H1 (cell line): ENCODE results near the gene MEGF11. TPM values are rescaled to one million over a fixed set of nuclear protein-coding genes. Genes with fewer than 3 reads are reported as not detected.

Source experiments
- ATF3 ChIP-seq: IDR thresholded peaks from 2 replicates; pipeline ENCODE4 v1.6.1; 2011; ENCODE audit warnings: low read depth, mild to moderate bottlenecking, low read length; ENCODE audit not compliant: insufficient read depth
- MAX ChIP-seq: IDR thresholded peaks from 2 replicates; pipeline ENCODE4 v1.6.1; 2012; ENCODE audit warnings: inconsistent platforms
- RAD21 ChIP-seq, 2 experiments: IDR thresholded peaks in 1 of 2; conservative IDR thresholded peaks in 1 of 2; 2 replicates each; pipeline ENCODE4 v1.6.1; 2011; ENCODE audit warnings: low read depth in 2 of 2, low read length in 2 of 2, improper control_type of control experiment in 1 of 2, inconsistent platforms in 1 of 2, mild to moderate bottlenecking in 1 of 2, moderate library complexity in 1 of 2
- polyA plus RNA-seq, 7 experiments: library from polyadenylated mRNA; depleted of rRNA in 3 of 7; stranded (reverse) in 5 of 7; unstranded in 2 of 7; fragments of >200 nt in 5 of 7; fragments of 200-250 nt in 2 of 7; gene quantifications; 1 replicate in 5 of 7; 2 replicates in 1 of 7; 4 replicates in 1 of 7; pipeline versions ENCODE4 v1.2.1 to v1.2.3, GENCODE V29; 2011 to 2013; ENCODE audit warnings: missing spikeins in 2 of 7, mixed read lengths in 2 of 7
- total RNA-seq: library from RNA; stranded (reverse); fragmentation: NEBNext Ultra II Directional; extraction: Animal tissue kit (Norgen Biotek cat#: 25700); gene quantifications from 2 replicates; pipeline ENCODE4 v1.2.1, GENCODE V29; 2021
- TF ChIP-seq, protein P1 (sequence below): fragments of 300-600 bp; sonication (generic); IDR thresholded peaks from 2 replicates; pipeline ENCODE4 v1.7.1; 2012; ENCODE audit warnings: low read length, moderate library complexity, mild to moderate bottlenecking, inconsistent platforms; ENCODE audit not compliant: insufficient replicate concordance
- TF ChIP-seq, protein P2 (sequence below): IDR thresholded peaks from 2 replicates; pipeline ENCODE4 v1.6.1; 2012; ENCODE audit warnings: low read length, inconsistent platforms

Gene MEGF11
- total and polyA plus RNA-seq, 2 of the 8 experiments (the other 6 are each of a cell fraction or from before 2014, with no cell fraction given), result 4.4 to 4.8 TPM

GRCh38 chr15:66047321-66048024, 206.1 kb downstream of the MEGF11 start (continued):
- TF ChIP-seq, protein P1, sequence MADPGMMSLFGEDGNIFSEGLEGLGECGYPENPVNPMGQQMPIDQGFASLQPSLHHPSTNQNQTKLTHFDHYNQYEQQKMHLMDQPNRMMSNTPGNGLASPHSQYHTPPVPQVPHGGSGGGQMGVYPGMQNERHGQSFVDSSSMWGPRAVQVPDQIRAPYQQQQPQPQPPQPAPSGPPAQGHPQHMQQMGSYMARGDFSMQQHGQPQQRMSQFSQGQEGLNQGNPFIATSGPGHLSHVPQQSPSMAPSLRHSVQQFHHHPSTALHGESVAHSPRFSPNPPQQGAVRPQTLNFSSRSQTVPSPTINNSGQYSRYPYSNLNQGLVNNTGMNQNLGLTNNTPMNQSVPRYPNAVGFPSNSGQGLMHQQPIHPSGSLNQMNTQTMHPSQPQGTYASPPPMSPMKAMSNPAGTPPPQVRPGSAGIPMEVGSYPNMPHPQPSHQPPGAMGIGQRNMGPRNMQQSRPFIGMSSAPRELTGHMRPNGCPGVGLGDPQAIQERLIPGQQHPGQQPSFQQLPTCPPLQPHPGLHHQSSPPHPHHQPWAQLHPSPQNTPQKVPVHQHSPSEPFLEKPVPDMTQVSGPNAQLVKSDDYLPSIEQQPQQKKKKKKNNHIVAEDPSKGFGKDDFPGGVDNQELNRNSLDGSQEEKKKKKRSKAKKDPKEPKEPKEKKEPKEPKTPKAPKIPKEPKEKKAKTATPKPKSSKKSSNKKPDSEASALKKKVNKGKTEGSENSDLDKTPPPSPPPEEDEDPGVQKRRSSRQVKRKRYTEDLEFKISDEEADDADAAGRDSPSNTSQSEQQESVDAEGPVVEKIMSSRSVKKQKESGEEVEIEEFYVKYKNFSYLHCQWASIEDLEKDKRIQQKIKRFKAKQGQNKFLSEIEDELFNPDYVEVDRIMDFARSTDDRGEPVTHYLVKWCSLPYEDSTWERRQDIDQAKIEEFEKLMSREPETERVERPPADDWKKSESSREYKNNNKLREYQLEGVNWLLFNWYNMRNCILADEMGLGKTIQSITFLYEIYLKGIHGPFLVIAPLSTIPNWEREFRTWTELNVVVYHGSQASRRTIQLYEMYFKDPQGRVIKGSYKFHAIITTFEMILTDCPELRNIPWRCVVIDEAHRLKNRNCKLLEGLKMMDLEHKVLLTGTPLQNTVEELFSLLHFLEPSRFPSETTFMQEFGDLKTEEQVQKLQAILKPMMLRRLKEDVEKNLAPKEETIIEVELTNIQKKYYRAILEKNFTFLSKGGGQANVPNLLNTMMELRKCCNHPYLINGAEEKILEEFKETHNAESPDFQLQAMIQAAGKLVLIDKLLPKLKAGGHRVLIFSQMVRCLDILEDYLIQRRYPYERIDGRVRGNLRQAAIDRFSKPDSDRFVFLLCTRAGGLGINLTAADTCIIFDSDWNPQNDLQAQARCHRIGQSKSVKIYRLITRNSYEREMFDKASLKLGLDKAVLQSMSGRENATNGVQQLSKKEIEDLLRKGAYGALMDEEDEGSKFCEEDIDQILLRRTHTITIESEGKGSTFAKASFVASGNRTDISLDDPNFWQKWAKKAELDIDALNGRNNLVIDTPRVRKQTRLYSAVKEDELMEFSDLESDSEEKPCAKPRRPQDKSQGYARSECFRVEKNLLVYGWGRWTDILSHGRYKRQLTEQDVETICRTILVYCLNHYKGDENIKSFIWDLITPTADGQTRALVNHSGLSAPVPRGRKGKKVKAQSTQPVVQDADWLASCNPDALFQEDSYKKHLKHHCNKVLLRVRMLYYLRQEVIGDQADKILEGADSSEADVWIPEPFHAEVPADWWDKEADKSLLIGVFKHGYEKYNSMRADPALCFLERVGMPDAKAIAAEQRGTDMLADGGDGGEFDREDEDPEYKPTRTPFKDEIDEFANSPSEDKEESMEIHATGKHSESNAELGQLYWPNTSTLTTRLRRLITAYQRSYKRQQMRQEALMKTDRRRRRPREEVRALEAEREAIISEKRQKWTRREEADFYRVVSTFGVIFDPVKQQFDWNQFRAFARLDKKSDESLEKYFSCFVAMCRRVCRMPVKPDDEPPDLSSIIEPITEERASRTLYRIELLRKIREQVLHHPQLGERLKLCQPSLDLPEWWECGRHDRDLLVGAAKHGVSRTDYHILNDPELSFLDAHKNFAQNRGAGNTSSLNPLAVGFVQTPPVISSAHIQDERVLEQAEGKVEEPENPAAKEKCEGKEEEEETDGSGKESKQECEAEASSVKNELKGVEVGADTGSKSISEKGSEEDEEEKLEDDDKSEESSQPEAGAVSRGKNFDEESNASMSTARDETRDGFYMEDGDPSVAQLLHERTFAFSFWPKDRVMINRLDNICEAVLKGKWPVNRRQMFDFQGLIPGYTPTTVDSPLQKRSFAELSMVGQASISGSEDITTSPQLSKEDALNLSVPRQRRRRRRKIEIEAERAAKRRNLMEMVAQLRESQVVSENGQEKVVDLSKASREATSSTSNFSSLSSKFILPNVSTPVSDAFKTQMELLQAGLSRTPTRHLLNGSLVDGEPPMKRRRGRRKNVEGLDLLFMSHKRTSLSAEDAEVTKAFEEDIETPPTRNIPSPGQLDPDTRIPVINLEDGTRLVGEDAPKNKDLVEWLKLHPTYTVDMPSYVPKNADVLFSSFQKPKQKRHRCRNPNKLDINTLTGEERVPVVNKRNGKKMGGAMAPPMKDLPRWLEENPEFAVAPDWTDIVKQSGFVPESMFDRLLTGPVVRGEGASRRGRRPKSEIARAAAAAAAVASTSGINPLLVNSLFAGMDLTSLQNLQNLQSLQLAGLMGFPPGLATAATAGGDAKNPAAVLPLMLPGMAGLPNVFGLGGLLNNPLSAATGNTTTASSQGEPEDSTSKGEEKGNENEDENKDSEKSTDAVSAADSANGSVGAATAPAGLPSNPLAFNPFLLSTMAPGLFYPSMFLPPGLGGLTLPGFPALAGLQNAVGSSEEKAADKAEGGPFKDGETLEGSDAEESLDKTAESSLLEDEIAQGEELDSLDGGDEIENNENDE, result no peak
- TF ChIP-seq, protein P2, sequence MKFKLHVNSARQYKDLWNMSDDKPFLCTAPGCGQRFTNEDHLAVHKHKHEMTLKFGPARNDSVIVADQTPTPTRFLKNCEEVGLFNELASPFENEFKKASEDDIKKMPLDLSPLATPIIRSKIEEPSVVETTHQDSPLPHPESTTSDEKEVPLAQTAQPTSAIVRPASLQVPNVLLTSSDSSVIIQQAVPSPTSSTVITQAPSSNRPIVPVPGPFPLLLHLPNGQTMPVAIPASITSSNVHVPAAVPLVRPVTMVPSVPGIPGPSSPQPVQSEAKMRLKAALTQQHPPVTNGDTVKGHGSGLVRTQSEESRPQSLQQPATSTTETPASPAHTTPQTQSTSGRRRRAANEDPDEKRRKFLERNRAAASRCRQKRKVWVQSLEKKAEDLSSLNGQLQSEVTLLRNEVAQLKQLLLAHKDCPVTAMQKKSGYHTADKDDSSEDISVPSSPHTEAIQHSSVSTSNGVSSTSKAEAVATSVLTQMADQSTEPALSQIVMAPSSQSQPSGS, result no peak
- TF ChIP-seq ATF3 (no peak), RAD21 (IDR thresholded peaks at IDR 0.05 in 1 of 2, conservative IDR thresholded peaks at IDR 0.05 in 1 of 2; ENCODE audit: low read depth in 2 of 2, low read length in 2 of 2) (no peak), MAX (no peak)
